K562 (cell line): ENCODE measurements around the gene SEC24A. TPM values are rescaled to one million over a fixed set of nuclear protein-coding genes. Genes with fewer than 3 reads are reported as not detected.
A peak's percentile ranks its signal among the peaks of the same experiment; 100 is the strongest.

ENCODE experiments used
- ATF4 ChIP-seq: fragments of 450-650 bp; formaldehyde crosslinking; IDR thresholded peaks from 2 replicates; pipeline ENCODE4 v1.4.0; 2022; ENCODE audit warnings: mild to moderate bottlenecking, moderate library complexity
- CBX1 ChIP-seq: sonication (generic); IDR thresholded peaks from 2 replicates; pipeline ENCODE4 v1.6.1; 2016; ENCODE audit warnings: antibody characterized with exemption, low read depth, mild to moderate bottlenecking
- CREB3L1 ChIP-seq: fragments of 450-650 bp; IDR thresholded peaks from 2 replicates; pipeline ENCODE4 v1.6.1; 2014; ENCODE audit warnings: low read depth, mild to moderate bottlenecking, moderate library complexity, borderline replicate concordance
- CREBBP ChIP-seq: IDR thresholded peaks from one replicate; pipeline ENCODE4 v1.6.1; 2012; ENCODE audit warnings: low read depth, mild to moderate bottlenecking, control low read depth, inconsistent platforms, low read length
- CTCFL ChIP-seq: IDR thresholded peaks from 2 replicates; pipeline ENCODE4 v1.6.1; 2011; ENCODE audit warnings: borderline replicate concordance, low read depth, mild to moderate bottlenecking, moderate library complexity, low read length; ENCODE audit not compliant: insufficient read depth, poor library complexity, severe bottlenecking
- FOXA1 ChIP-seq: fragments of 450-650 bp; IDR thresholded peaks from 2 replicates; pipeline ENCODE4 v1.6.1; 2016; ENCODE audit warnings: mild to moderate bottlenecking, borderline replicate concordance
- HNRNPH1 ChIP-seq: fragments of 200-400 bp; formaldehyde crosslinking; optimal IDR thresholded peaks from 2 replicates; pipeline ENCODE3; 2017; ENCODE audit warnings: low read depth, mild to moderate bottlenecking, low read length, moderate library complexity
- MCM7 ChIP-seq, 2 experiments: fragments of 450-650 bp; IDR thresholded peaks; 2 replicates each; pipeline ENCODE4 v1.6.1; 2016 to 2018
- NCOR1 ChIP-seq: fragments of 450-650 bp; IDR thresholded peaks from 2 replicates; pipeline ENCODE4 v1.6.1; 2016; ENCODE audit warnings: mild to moderate bottlenecking, moderate library complexity
- RB1 ChIP-seq: fragments of 450-650 bp; IDR thresholded peaks from 2 replicates; pipeline ENCODE4 v1.6.1; 2017; ENCODE audit warnings: low read depth, mild to moderate bottlenecking
- SNRNP70 ChIP-seq: fragments of 200-400 bp; formaldehyde crosslinking; optimal IDR thresholded peaks from 2 replicates; pipeline ENCODE3; 2017; ENCODE audit warnings: low read depth, low read length
- TBP ChIP-seq: optimal IDR thresholded peaks from 2 replicates; pipeline ENCODE3; 2011; ENCODE audit warnings: low read depth, low read length, improper control_type of control experiment
- ZNF121 ChIP-seq: sonication (generic); formaldehyde crosslinking; conservative IDR thresholded peaks from 2 replicates; pipeline ENCODE4 v1.8.0; 2022; ENCODE audit warnings: missing genetic modification reagents
- ZNF407 ChIP-seq: fragments of 450-650 bp; IDR thresholded peaks from 2 replicates; pipeline ENCODE4 v1.6.1; 2016; ENCODE audit warnings: low read depth
- ZNF79 ChIP-seq: fragments of 250-450 bp; sonication (Bioruptor Pico); IDR thresholded peaks from 2 replicates; pipeline ENCODE4 v1.4.0; 2020; ENCODE audit warnings: low read depth, mild to moderate bottlenecking, moderate library complexity
- ZSCAN29 ChIP-seq: fragments of 450-650 bp; IDR thresholded peaks from 2 replicates; pipeline ENCODE4 v1.6.1; 2017
- polyA plus RNA-seq, 8 experiments: library from polyadenylated mRNA; depleted of rRNA in 4 of 8; stranded (reverse) in 5 of 8; unstranded in 3 of 8; fragments of >200 nt; fragmentation: Nextera tagmentation in 2 of 8; fragmentation: Illumina TruSeq in 1 of 8; extraction: Ambion mirVana in 2 of 8; extraction: Trizol in 1 of 8; gene quantifications; 2 replicates each; pipeline versions ENCODE4 v1.2.1 to v1.2.3, GENCODE V29; 2011 to 2014; ENCODE audit warnings: inconsistent platforms in 1 of 8, missing spikeins in 1 of 8
- total RNA-seq, 7 experiments: library from RNA; depleted of rRNA in 6 of 7; stranded (reverse); fragments of >200 nt in 6 of 7; fragmentation: Illumina TruSeq in 2 of 7; extraction: Trizol in 2 of 7; gene quantifications; 2 replicates each; pipeline versions ENCODE4 v1.2.1 to v1.2.3, GENCODE V29; 2011 to 2021; ENCODE audit warnings: low replicate concordance in 1 of 7

The SEC24A gene
- total and polyA plus RNA-seq, 9 of the 15 experiments (the other 6 are each of a cell fraction or from before 2014, with no cell fraction given): 7.9 to 36.5 (median 17.5) TPM

- TF ChIP-seq CTCFL: no peak
- peak; percentile 89 for TF ChIP-seq RB1
- TF ChIP-seq FOXA1: no peak
- TF ChIP-seq CREB3L1: peak; percentile 100
- peak; percentile 17; the same call in 1 of the 2 replicates for TF ChIP-seq CBX1
- no peak for TF ChIP-seq NCOR1
- TF ChIP-seq ZNF121 (CRISPR knock-in tag): no peak
- no peak for TF ChIP-seq SNRNP70
- peak; percentile 75 for TF ChIP-seq TBP
- TF ChIP-seq ZSCAN29: no peak
- TF ChIP-seq ATF4 (CRISPR knock-in tag): no peak
- TF ChIP-seq MCM7 (IDR thresholded peaks at IDR 0.05): no peak
- no peak for TF ChIP-seq ZNF407
- TF ChIP-seq ZNF79 (CRISPR knock-in tag): no peak
- TF ChIP-seq CREBBP: no peak
- TF ChIP-seq HNRNPH1: no peak
Observed at GRCh38 chr5:134648425-134649162, at the start of gene SEC24A (continued).
